ENCODE data around the gene STAT5B. TPM values are rescaled to one million over a fixed set of nuclear protein-coding genes. Genes with fewer than 3 reads are reported as not detected.
"Not testable (repeated sequence)": the region's sequence is repeated elsewhere in the genome, so short reads cannot be mapped to it uniquely, and the experiment has no call there.

Gene STAT5B
- total RNA-seq, 2 donors from 2014 or later, result 131 to 209 TPM

- H3K36me3 Mint-ChIP-seq, result no peaks in the 10 kb centered on the region
- H3K9me3 Mint-ChIP-seq, result no peaks in the 10 kb centered on the region
- H3K4me3 Mint-ChIP-seq, result peak overlapping the region; percentile 17
- no peak for ATAC-seq
- no peaks in the 10 kb centered on the region for H3K27me3 Mint-ChIP-seq
- no peak for DNase-seq (ENCODE audit: low spot score)
- H3K27ac Mint-ChIP-seq, result peak overlapping the region; percentile 67 to 85
- peaks cover 17 to 46% of the 10 kb centered on the region in 2 donors for H3K4me1 Mint-ChIP-seq (ENCODE audit: low read depth in 2 of 2)
These were observed 35.2 kb upstream of the STAT5B start for GRCh38 chr17:42311240-42312034.

- Mint-ChIP-seq H3K36me3 (peaks cover 5% of the 10 kb centered on the region), H3K4me1 (ENCODE audit: low read depth in 2 of 2) (peaks cover 17 to 50% of the 10 kb centered on the region in 2 donors), H3K27ac (peak overlapping the region; percentile 67 to 85), H3K9me3 (no peaks in the 10 kb centered on the region), H3K4me3 (no peak overlapping the region), H3K27me3 (no peaks in the 10 kb centered on the region)
- DNase-seq (ENCODE audit: low spot score), result no peak
- no peak for ATAC-seq
These were observed 34.6 kb upstream of the STAT5B start for GRCh38 chr17:42310787-42311215.

GRCh38 chr17:42309986-42310786, 34.0 kb upstream of the STAT5B start:
- Mint-ChIP-seq H3K27ac (peak overlapping the region in 1 of 2 donors; percentile 85), H3K4me1 (ENCODE audit: low read depth in 2 of 2) (peaks cover 17 to 46% of the 10 kb centered on the region in 2 donors), H3K9me3 (no peaks in the 10 kb centered on the region), H3K36me3 (peaks cover 6% of the 10 kb centered on the region), H3K4me3 (no peak overlapping the region), H3K27me3 (no peaks in the 10 kb centered on the region)
- ATAC-seq (no peak), DNase-seq (ENCODE audit: low spot score) (no peak)

GRCh38 chr17:42309142-42309541, 33.0 kb upstream of the STAT5B start:
- ATAC-seq (no peak), DNase-seq (ENCODE audit: low spot score) (no peak)
- Mint-ChIP-seq H3K36me3 (peaks cover 6% of the 10 kb centered on the region), H3K27ac (peak overlapping the region in 1 of 2 donors; percentile 85), H3K27me3 (no peaks in the 10 kb centered on the region), H3K4me3 (no peak overlapping the region), H3K9me3 (no peaks in the 10 kb centered on the region), H3K4me1 (ENCODE audit: low read depth in 2 of 2) (peaks cover 17 to 51% of the 10 kb centered on the region in 2 donors)

GRCh38 chr17:42308446-42308845, 32.3 kb upstream of the STAT5B start:
- DNase-seq (ENCODE audit: low spot score) (no peak), ATAC-seq (no peak)
- Mint-ChIP-seq H3K36me3 (peaks cover 10% of the 10 kb centered on the region), H3K27ac (peak overlapping the region in 1 of 2 donors; percentile 85), H3K4me1 (ENCODE audit: low read depth in 2 of 2) (peaks cover 17 to 51% of the 10 kb centered on the region in 2 donors), H3K27me3 (no peaks in the 10 kb centered on the region), H3K9me3 (no peaks in the 10 kb centered on the region), H3K4me3 (no peak overlapping the region)

GRCh38 chr17:42307362-42307927, 31.3 kb upstream of the STAT5B start:
- no peak for DNase-seq (ENCODE audit: low spot score)
- Mint-ChIP-seq H3K4me3 (no peak overlapping the region), H3K27me3 (no peaks in the 10 kb centered on the region), H3K9me3 (no peaks in the 10 kb centered on the region), H3K27ac (peak overlapping the region in 1 of 2 donors; percentile 85), H3K36me3 (peaks cover 16% of the 10 kb centered on the region), H3K4me1 (ENCODE audit: low read depth in 2 of 2) (peaks cover 17 to 55% of the 10 kb centered on the region in 2 donors)
- ATAC-seq, result no peak

- Mint-ChIP-seq H3K27me3 (no peaks in the 10 kb centered on the region), H3K4me1 (ENCODE audit: low read depth in 2 of 2) (peaks cover 8 to 54% of the 10 kb centered on the region in 2 donors)
- ATAC-seq, result no peak
These were observed 30.1 kb upstream of the STAT5B start for GRCh38 chr17:42306385-42306667.

GRCh38 chr17:42305543-42306384, 29.6 kb upstream of the STAT5B start:
- H3K36me3 Mint-ChIP-seq, result peaks cover 27% of the 10 kb centered on the region
- peak overlapping the region in 1 of 2 donors; percentile 45 for H3K27ac Mint-ChIP-seq
- H3K27me3 Mint-ChIP-seq, result no peaks in the 10 kb centered on the region
- ATAC-seq, result no peak
- H3K4me3 Mint-ChIP-seq, result no peak overlapping the region
- H3K9me3 Mint-ChIP-seq, result no peaks in the 10 kb centered on the region
- DNase-seq (ENCODE audit: low spot score), result no peak
- H3K4me1 Mint-ChIP-seq (ENCODE audit: low read depth in 2 of 2), result peaks cover 3 to 53% of the 10 kb centered on the region in 2 donors

More at GRCh38 chr17:42306385-42306667, 30.1 kb upstream of the STAT5B start:
- DNase-seq (ENCODE audit: low spot score), result no peak
- H3K4me3 Mint-ChIP-seq, result no peak overlapping the region
- H3K9me3 Mint-ChIP-seq, result no peaks in the 10 kb centered on the region
- H3K36me3 Mint-ChIP-seq, result peaks cover 27% of the 10 kb centered on the region
- H3K27ac Mint-ChIP-seq, result peak overlapping the region in 1 of 2 donors; percentile 45

- Mint-ChIP-seq H3K36me3 (peaks cover 27% of the 10 kb centered on the region), H3K27ac (peak overlapping the region in 1 of 2 donors; percentile 71), H3K4me1 (ENCODE audit: low read depth in 2 of 2) (peaks cover 0 to 48% of the 10 kb centered on the region in 2 donors)
- not testable (repeated sequence) for DNase-seq (ENCODE audit: low spot score); H3K4me3 Mint-ChIP-seq; H3K9me3 Mint-ChIP-seq; ATAC-seq; H3K27me3 Mint-ChIP-seq
These were observed 28.8 kb upstream of the STAT5B start for GRCh38 chr17:42305031-42305330.

GRCh38 chr17:42304187-42305030, 28.2 kb upstream of the STAT5B start:
- peaks cover 27% of the 10 kb centered on the region for H3K36me3 Mint-ChIP-seq
- no peaks in the 10 kb centered on the region for H3K27me3 Mint-ChIP-seq
- no peaks in the 10 kb centered on the region for H3K9me3 Mint-ChIP-seq
- ATAC-seq, result no peak
- peak overlapping the region in 1 of 2 donors; percentile 71 for H3K27ac Mint-ChIP-seq
- H3K4me3 Mint-ChIP-seq, result no peak overlapping the region
- no peak for DNase-seq (ENCODE audit: low spot score)
- H3K4me1 Mint-ChIP-seq (ENCODE audit: low read depth in 2 of 2), result peaks cover 0 to 43% of the 10 kb centered on the region in 2 donors

GRCh38 chr17:42303694-42304093, 27.5 kb upstream of the STAT5B start:
- Mint-ChIP-seq H3K9me3 (no peaks in the 10 kb centered on the region), H3K27ac (no peak overlapping the region), H3K4me1 (ENCODE audit: low read depth in 2 of 2) (peaks cover 0 to 38% of the 10 kb centered on the region in 2 donors), H3K4me3 (no peak overlapping the region), H3K27me3 (no peaks in the 10 kb centered on the region), H3K36me3 (peaks cover 27% of the 10 kb centered on the region)
- DNase-seq (ENCODE audit: low spot score), result no peak
- ATAC-seq, result no peak

- H3K27me3 Mint-ChIP-seq, result no peaks in the 10 kb centered on the region
- peaks cover 4 to 33% of the 10 kb centered on the region in 2 donors for H3K4me1 Mint-ChIP-seq (ENCODE audit: low read depth in 2 of 2)
- no peak overlapping the region for H3K4me3 Mint-ChIP-seq
- no peak for ATAC-seq
- H3K36me3 Mint-ChIP-seq, result peaks cover 29% of the 10 kb centered on the region
- no peaks in the 10 kb centered on the region for H3K9me3 Mint-ChIP-seq
- DNase-seq (ENCODE audit: low spot score), result no peak
- H3K27ac Mint-ChIP-seq, result peak overlapping the region in 1 of 2 donors; percentile 58
These were observed 24.8 kb upstream of the STAT5B start for GRCh38 chr17:42301022-42301421.
